HS-27A (cell line): ENCODE data around the gene EXTL1.

Experiments
- DNase-seq: peaks from one replicate; pipeline ENCODE4 v3.0.0-alpha.2; 2012; ENCODE audit warnings: low read depth, missing footprints

EXTL1 gene

GRCh38 chr1:25997828-25998761 lies 23.5 kb upstream of the EXTL1 start, which contains the start of gene PAFAH2:
TSS of gene PAFAH2 (minus strand) at chr1:25998063. CDS start at chr1:25990816, 7,247 bp downstream.
- peak; percentile 99 for DNase-seq

- no peak for DNase-seq
Observed at GRCh38 chr1:25999041-25999800, 22.4 kb upstream of the EXTL1 start.

GRCh38 chr1:26003262-26003661 lies 18.3 kb upstream of the EXTL1 start:
- no peak for DNase-seq

GRCh38 chr1:26003756-26004155 lies 17.8 kb upstream of the EXTL1 start:
- DNase-seq = no peak

GRCh38 chr1:26005434-26006105 lies 16.0 kb upstream of the EXTL1 start:
- no peak for DNase-seq

GRCh38 chr1:26006710-26007109 lies 14.9 kb upstream of the EXTL1 start:
- DNase-seq = no peak

GRCh38 chr1:26009796-26010447 lies 11.7 kb upstream of the EXTL1 start:
- no peak for DNase-seq

GRCh38 chr1:26010825-26011224 lies 10.8 kb upstream of the EXTL1 start:
- no peak for DNase-seq

- DNase-seq = no peak
Observed at GRCh38 chr1:26012864-26013263, 8.7 kb upstream of the EXTL1 start.

- no peak for DNase-seq
Observed at GRCh38 chr1:26014179-26014578, 7.4 kb upstream of the EXTL1 start.

GRCh38 chr1:26015358-26015757 lies 6.2 kb upstream of the EXTL1 start:
- no peak for DNase-seq

GRCh38 chr1:26016258-26016952 lies 5.2 kb upstream of the EXTL1 start:
- no peak for DNase-seq

- DNase-seq = no peak
Observed at GRCh38 chr1:26016953-26017545, 4.5 kb upstream of the EXTL1 start.

- no peak for DNase-seq
Observed at GRCh38 chr1:26017606-26018005, 4.0 kb upstream of the EXTL1 start.

- DNase-seq = peak; percentile 24
Observed at GRCh38 chr1:26019641-26020315, 1.8 kb upstream of the EXTL1 start.

GRCh38 chr1:26020330-26020768 lies 1.2 kb upstream of the EXTL1 start:
- no peak for DNase-seq

- no peak for DNase-seq
Observed at GRCh38 chr1:26020941-26021646, 481 bp upstream of the EXTL1 start.

- DNase-seq = no peak
Observed at GRCh38 chr1:26022404-26022779, 817 bp downstream of the EXTL1 start.

GRCh38 chr1:26023009-26023408 lies 1.4 kb downstream of the EXTL1 start:
- DNase-seq = no peak

- DNase-seq = no peak
Observed at GRCh38 chr1:26023826-26024225, 2.3 kb downstream of the EXTL1 start.
